ENCODE data around the gene SPRY2. TPM values are rescaled to one million over a fixed set of nuclear protein-coding genes. Genes with fewer than 3 reads are reported as not detected.

Gene SPRY2
- total RNA-seq, 2 donors from 2014 or later: 33.1 to 38.9 TPM

DNA sequence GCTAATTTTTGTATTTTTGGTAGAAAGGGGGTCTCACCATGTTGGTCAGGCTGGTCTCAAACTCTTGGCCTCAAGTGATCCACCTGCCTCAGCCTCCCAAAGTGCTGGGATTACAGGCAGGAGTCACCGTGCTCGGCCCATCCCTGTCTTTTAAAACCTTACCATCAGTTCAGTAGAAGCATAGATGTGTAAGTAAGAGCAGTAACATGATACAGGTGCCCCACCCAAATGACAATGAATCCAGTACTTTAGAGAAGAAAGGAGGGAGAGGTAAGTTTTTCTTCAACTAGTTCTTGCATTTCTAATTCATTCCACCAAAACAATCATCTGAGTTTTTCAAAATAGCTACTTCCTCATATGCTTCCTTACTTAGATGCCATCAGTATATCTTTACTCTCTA is 21.9 kb downstream of the SPRY2 start:
- TF ChIP-seq, protein P1, sequence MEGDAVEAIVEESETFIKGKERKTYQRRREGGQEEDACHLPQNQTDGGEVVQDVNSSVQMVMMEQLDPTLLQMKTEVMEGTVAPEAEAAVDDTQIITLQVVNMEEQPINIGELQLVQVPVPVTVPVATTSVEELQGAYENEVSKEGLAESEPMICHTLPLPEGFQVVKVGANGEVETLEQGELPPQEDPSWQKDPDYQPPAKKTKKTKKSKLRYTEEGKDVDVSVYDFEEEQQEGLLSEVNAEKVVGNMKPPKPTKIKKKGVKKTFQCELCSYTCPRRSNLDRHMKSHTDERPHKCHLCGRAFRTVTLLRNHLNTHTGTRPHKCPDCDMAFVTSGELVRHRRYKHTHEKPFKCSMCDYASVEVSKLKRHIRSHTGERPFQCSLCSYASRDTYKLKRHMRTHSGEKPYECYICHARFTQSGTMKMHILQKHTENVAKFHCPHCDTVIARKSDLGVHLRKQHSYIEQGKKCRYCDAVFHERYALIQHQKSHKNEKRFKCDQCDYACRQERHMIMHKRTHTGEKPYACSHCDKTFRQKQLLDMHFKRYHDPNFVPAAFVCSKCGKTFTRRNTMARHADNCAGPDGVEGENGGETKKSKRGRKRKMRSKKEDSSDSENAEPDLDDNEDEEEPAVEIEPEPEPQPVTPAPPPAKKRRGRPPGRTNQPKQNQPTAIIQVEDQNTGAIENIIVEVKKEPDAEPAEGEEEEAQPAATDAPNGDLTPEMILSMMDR (IDR thresholded peaks at IDR 0.05): no peak
- Histone ChIP-seq H3K27ac (no peak overlapping the region), H3K4me1 (no peaks in the 10 kb centered on the region), H3K36me3 (no peaks in the 10 kb centered on the region), H3K4me3 (no peak overlapping the region), H3K9me3 (no peaks in the 10 kb centered on the region), H3K27me3 (no peaks in the 10 kb centered on the region)
- DNase-seq (ENCODE audit: low spot score): no peak

DNA sequence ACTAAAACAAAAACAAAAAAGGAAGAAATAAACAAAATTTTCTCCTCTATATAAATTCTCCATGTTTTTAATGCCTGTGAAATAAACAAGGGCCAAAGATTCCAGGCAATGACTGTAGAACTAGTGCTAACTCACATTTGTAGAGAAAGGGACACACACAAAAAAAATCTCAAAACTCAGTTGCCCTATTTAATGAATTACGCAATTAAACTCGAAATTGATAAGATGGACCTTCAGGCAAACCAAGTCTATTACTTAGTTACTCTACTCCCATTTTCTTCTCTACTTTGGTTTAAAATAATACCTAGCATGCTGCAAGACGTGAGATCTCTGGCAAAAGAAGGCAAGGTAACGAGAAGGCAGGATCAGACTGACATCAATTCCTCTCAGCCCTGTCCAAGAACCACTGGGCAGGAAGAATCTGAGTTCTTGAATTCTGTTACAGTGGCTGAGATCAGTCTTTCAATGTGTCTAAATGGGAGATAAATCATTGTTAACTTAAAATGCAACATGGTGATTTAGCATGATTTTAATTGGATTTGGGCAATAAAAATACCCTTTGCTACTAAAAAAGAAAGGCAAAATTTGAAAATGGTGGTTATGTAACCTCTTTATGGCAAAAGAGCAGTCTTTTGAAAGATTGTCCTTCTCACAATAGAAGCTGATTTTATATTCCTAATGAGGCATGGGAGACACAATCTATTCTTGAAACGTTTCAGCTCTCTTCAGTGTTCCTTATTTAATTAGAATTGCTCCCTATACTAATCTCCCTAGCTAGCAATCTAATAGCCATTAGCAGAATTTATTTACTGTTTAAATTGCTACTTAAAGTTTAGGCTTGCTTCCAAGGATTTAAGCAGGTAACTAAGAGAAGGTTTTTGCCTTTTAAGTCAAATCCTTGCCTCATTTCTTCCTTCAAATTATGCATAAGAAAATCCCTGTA is 25.9 kb downstream of the SPRY2 start:
- TF ChIP-seq, protein P1 (IDR thresholded peaks at IDR 0.05): no peak

GRCh38 chr13:80313668-80314256 is 27.2 kb downstream of the SPRY2 start:
- no peak for DNase-seq (ENCODE audit: low spot score)
- TF ChIP-seq, protein P1 (IDR thresholded peaks at IDR 0.05): no peak
- Histone ChIP-seq H3K27ac (no peak overlapping the region), H3K36me3 (no peaks in the 10 kb centered on the region), H3K27me3 (no peaks in the 10 kb centered on the region), H3K9me3 (no peaks in the 10 kb centered on the region), H3K4me3 (no peak overlapping the region), H3K4me1 (no peaks in the 10 kb centered on the region)

More for the DNA sequence above, 25.9 kb downstream of the SPRY2 start:
- Histone ChIP-seq H3K9me3 (no peaks in the 10 kb centered on the region), H3K27ac (no peak overlapping the region), H3K4me1 (no peaks in the 10 kb centered on the region), H3K27me3 (no peaks in the 10 kb centered on the region), H3K4me3 (no peak overlapping the region), H3K36me3 (no peaks in the 10 kb centered on the region)
- no peak for DNase-seq (ENCODE audit: low spot score)

DNA sequence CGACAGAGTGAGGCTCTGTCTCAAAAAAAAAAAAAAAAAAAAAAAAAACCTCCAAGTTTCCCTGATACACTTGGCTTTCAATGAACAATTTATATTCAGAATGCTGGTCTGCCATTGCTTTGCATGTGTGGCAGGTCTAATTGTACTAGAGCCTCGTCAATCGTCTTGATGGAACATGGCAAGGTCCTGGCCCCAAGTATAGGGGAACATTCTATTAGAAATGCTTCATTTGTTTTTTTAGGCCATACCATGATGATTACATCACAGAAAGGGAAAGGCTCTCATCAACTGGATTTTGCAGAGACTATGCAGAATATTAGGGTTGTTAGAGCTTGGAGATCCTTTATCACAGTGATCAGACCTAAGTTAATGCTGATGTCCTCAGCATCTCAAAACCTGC is 28.0 kb downstream of the SPRY2 start:
- no peak overlapping the region for H3K4me3 ChIP-seq
- no peak overlapping the region for H3K27ac ChIP-seq
- H3K4me1 ChIP-seq: no peaks in the 10 kb centered on the region
- H3K9me3 ChIP-seq: no peaks in the 10 kb centered on the region
- TF ChIP-seq, protein P1 (IDR thresholded peaks at IDR 0.05): no peak
- no peak for DNase-seq (ENCODE audit: low spot score)
- no peaks in the 10 kb centered on the region for H3K36me3 ChIP-seq
- H3K27me3 ChIP-seq: no peaks in the 10 kb centered on the region

DNA sequence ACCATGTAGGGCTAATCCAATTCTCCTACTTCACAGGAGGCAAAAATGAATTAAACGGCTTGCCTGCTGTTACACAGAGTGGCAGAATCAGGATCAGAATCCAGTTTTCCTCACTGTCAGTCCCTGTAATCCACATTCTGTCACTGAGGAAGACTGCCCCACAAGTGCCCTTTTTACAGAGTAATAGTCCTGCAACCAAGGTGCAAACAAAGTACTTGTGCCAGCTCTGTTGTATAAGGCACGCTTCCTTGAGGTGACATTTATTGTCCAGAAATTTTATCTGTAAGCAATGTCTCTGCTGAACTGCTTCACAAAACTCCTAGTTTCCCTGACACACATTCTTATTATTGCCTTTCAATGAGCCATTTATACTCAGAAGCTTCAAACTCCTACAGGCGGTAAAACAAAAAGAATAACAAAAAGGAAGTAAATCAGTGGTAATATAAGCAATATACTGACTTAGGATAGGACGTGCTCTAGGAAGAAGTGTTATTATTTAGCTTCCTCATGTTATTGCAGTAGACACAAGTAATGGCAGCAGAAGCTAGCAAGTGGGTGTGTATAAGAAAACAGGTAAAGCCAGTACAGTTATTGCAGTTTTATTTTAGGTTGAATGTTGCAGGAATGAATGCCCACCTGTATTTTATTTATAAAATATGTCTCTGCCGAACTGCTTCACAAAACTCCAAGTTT is 28.8 kb downstream of the SPRY2 start:
- no peak for DNase-seq (ENCODE audit: low spot score)
- no peaks in the 10 kb centered on the region for H3K4me1 ChIP-seq
- no peaks in the 10 kb centered on the region for H3K27me3 ChIP-seq
- TF ChIP-seq, protein P1 (IDR thresholded peaks at IDR 0.05): no peak
- H3K36me3 ChIP-seq: no peaks in the 10 kb centered on the region
- H3K27ac ChIP-seq: no peak overlapping the region
- no peak overlapping the region for H3K4me3 ChIP-seq
- no peaks in the 10 kb centered on the region for H3K9me3 ChIP-seq

All from right atrium auricular region (tissue), 2 donors.